IMR-90 (cell line): ENCODE data around the gene SERPINF2. TPM values are rescaled to one million over a fixed set of nuclear protein-coding genes. Genes with fewer than 3 reads are reported as not detected.

Source experiments
- ATAC-seq: fragments of 200-7000 bp; cut with Tn5 transposase; 2 replicates; pipeline ENCODE4 v1.9.1; 2020; ENCODE audit warnings: low read depth, mild to moderate bottlenecking, moderate library complexity
- BruUV-seq: library from RNA; stranded (reverse); fragments of 400-500 nt; replicated peaks from 2 replicates; lab custom pipeline; 2021; lab: Mats Ljungman, UMichigan
- CTCF ChIA-PET: fragments of 300-600 bp; formaldehyde crosslinking; extraction: SDS; loops from one replicate; lab custom pipeline; 2021; ENCODE audit warnings: antibody characterized with exemption; lab: Yijun Ruan, JAX
- POLR2A ChIA-PET: fragments of 300-600 bp; sonication (Branson Sonifier 250); formaldehyde crosslinking; loops from one replicate; lab custom pipeline; 2022; ENCODE audit warnings: antibody characterized with exemption; ENCODE audit not compliant: unreplicated experiment; lab: Charles Lee
- DNase-seq: peaks from one replicate; pipeline ENCODE4 v3.0.0; 2013
- H2AFZ ChIP-seq: replicated peaks from 2 replicates; pipeline ENCODE3; 2013; ENCODE audit warnings: low read length, mild to moderate bottlenecking; ENCODE audit not compliant: poor library complexity
- H2AK5ac ChIP-seq: 2 replicates; pipeline ENCODE4 v1.6.1; 2013; ENCODE audit warnings: low read depth, low read length, inconsistent platforms
- H2AK9ac ChIP-seq: replicated peaks from 2 replicates; pipeline ENCODE3; 2013; ENCODE audit warnings: mild to moderate bottlenecking, low read depth, low read length, moderate library complexity; ENCODE audit not compliant: poor library complexity
- H2BK120ac ChIP-seq: 2 replicates; pipeline ENCODE4 v1.6.1; 2013; ENCODE audit warnings: low read depth, low read length, inconsistent platforms
- H2BK15ac ChIP-seq: 3 replicates; pipeline ENCODE4 v1.6.1; 2013; ENCODE audit warnings: low read depth, low read length, inconsistent platforms
- H2BK20ac ChIP-seq: 2 replicates; pipeline ENCODE4 v1.6.1; 2013; ENCODE audit warnings: low read depth, mild to moderate bottlenecking, inconsistent platforms, low read length, moderate library complexity
- H2BK5ac ChIP-seq: 2 replicates; pipeline ENCODE4 v1.6.1; 2013; ENCODE audit warnings: mild to moderate bottlenecking, low read depth, low read length, inconsistent platforms; ENCODE audit not compliant: poor library complexity, severe bottlenecking
- H3K14ac ChIP-seq: replicated peaks from 2 replicates; pipeline ENCODE4 v1.6.1; 2013; ENCODE audit warnings: low read depth, low read length, inconsistent platforms
- H3K18ac ChIP-seq: 2 replicates; pipeline ENCODE4 v1.6.1; 2013; ENCODE audit warnings: low read depth, low read length, control low read depth
- H3K23ac ChIP-seq: 2 replicates; pipeline ENCODE4 v1.6.1; 2013; ENCODE audit warnings: low read depth, low read length, inconsistent platforms
- H3K27ac ChIP-seq: 2 replicates; pipeline ENCODE4 v1.5.1; 2013; ENCODE audit warnings: mild to moderate bottlenecking, control low read depth, low read length; ENCODE audit not compliant: insufficient read depth
- H3K27me3 ChIP-seq: 2 replicates; pipeline ENCODE4 v1.6.1; 2013; ENCODE audit warnings: low read length; ENCODE audit not compliant: control insufficient read depth, insufficient read depth
- H3K36me3 ChIP-seq: 2 replicates; pipeline ENCODE4 v1.6.1; 2013; ENCODE audit warnings: low read length, mixed read lengths; ENCODE audit not compliant: control insufficient read depth, insufficient read depth
- H3K4ac ChIP-seq: 2 replicates; pipeline ENCODE4 v1.6.1; 2013; ENCODE audit warnings: low read depth, low read length, inconsistent platforms
- H3K4me1 ChIP-seq: 2 replicates; pipeline ENCODE4 v1.6.1; 2013; ENCODE audit warnings: low read length, mixed read lengths; ENCODE audit not compliant: control insufficient read depth, insufficient read depth
- H3K4me2 ChIP-seq: 2 replicates; pipeline ENCODE4 v1.6.1; 2013; ENCODE audit warnings: low read depth, mild to moderate bottlenecking, control low read depth, low read length, moderate library complexity
- H3K4me3 ChIP-seq: 2 replicates; pipeline ENCODE4 v1.5.1; 2013; ENCODE audit warnings: low read depth, mild to moderate bottlenecking, control low read depth, low read length, moderate library complexity; ENCODE audit not compliant: insufficient read depth
- H3K56ac ChIP-seq: 2 replicates; pipeline ENCODE4 v1.6.1; 2013; ENCODE audit warnings: low read length, inconsistent platforms; ENCODE audit not compliant: insufficient read depth; ENCODE audit errors: extremely low read depth
- H3K79me1 ChIP-seq, 2 experiments: 2 replicates each; pipeline ENCODE4 v1.6.1; 2013; ENCODE audit warnings: low read length in 2 of 2, inconsistent platforms in 1 of 2, low read depth in 1 of 2
- H3K9ac ChIP-seq: 2 replicates; pipeline ENCODE4 v1.6.1; 2013; ENCODE audit warnings: low read depth, low read length, control low read depth
- H3K9me1 ChIP-seq: 2 replicates; pipeline ENCODE4 v1.6.1; 2013; ENCODE audit warnings: low read length, inconsistent platforms; ENCODE audit not compliant: insufficient read depth
- H3K9me3 ChIP-seq: 2 replicates; pipeline ENCODE4 v1.6.1; 2013; ENCODE audit warnings: low read length; ENCODE audit not compliant: control insufficient read depth, insufficient read depth
- H4K20me1 ChIP-seq: 2 replicates; pipeline ENCODE4 v1.6.1; 2013; ENCODE audit warnings: low read length, inconsistent platforms; ENCODE audit not compliant: insufficient read depth
- H4K5ac ChIP-seq: 2 replicates; pipeline ENCODE4 v1.6.1; 2013; ENCODE audit warnings: mild to moderate bottlenecking, low read depth, low read length, control low read depth
- H4K8ac ChIP-seq, 2 experiments: 2 replicates each; pipeline ENCODE4 v1.6.1; 2013; ENCODE audit warnings: low read depth in 2 of 2, low read length in 2 of 2, control low read depth in 1 of 2, inconsistent platforms in 1 of 2
- H4K91ac ChIP-seq: 2 replicates; pipeline ENCODE4 v1.6.1; 2013; ENCODE audit warnings: low read depth, low read length, inconsistent platforms; ENCODE audit not compliant: insufficient read depth
- CHD1 ChIP-seq: IDR thresholded peaks from 2 replicates; pipeline ENCODE4 v1.6.1; 2012; ENCODE audit warnings: low read depth, low read length, improper control_type of control experiment
- MAFK ChIP-seq: IDR thresholded peaks from 2 replicates; pipeline ENCODE4 v1.6.1; 2012; ENCODE audit warnings: low read depth, low read length, improper control_type of control experiment
- MXI1 ChIP-seq: IDR thresholded peaks from 2 replicates; pipeline ENCODE4 v1.6.1; 2012; ENCODE audit warnings: low read depth, mild to moderate bottlenecking, low read length, moderate library complexity, borderline replicate concordance
- NFE2L2 ChIP-seq: fragments of 150-350 bp; IDR thresholded peaks from 2 replicates; pipeline ENCODE4 v1.6.1; 2016; ENCODE audit warnings: low read depth, mild to moderate bottlenecking, low read length
- POLR2A ChIP-seq: IDR thresholded peaks from 2 replicates; pipeline ENCODE4 v1.6.1; 2012; ENCODE audit warnings: mild to moderate bottlenecking, low read depth, low read length
- RFX5 ChIP-seq: IDR thresholded peaks from 2 replicates; pipeline ENCODE4 v1.8.0; 2012; ENCODE audit warnings: low read depth, mild to moderate bottlenecking, low read length, moderate library complexity
- SMC3 ChIP-seq: fragments of 150-350 bp; IDR thresholded peaks from 2 replicates; pipeline ENCODE4 v1.6.1; 2016; ENCODE audit warnings: low read depth, mild to moderate bottlenecking, antibody characterized with exemption, low read length, moderate library complexity
- WGBS, 2 experiments: methylation state at CpG; one replicate each; pipeline versions ENCODE4 v1.1.5 to v1.1.7; 2013; ENCODE audit warnings: missing lambda C conversion rate in 2 of 2; ENCODE audit not compliant: insufficient read length in 1 of 2; ENCODE audit errors: extremely low coverage in 2 of 2; 5-methylcytosine and 5-hydroxymethylcytosine counted together
- dilution Hi-C: fragments of 300-500 bp; cut with HindIII; formaldehyde crosslinking; loops from one replicate; pipeline ENCODE4 v1.14.3; 2018; ENCODE audit warnings: low sequenced_read_pairs; ENCODE audit not compliant: unreplicated experiment
- in situ Hi-C: fragments of 300-500 bp; cut with MboI; formaldehyde crosslinking; loops from 3 replicates; pipeline ENCODE4 v1.14.3; 2019; ENCODE audit warnings: low sequenced_read_pairs, inconsistent platforms, mixed read lengths
- intact Hi-C: fragments of 100-400 bp; cut with micrococcal nuclease; formaldehyde crosslinking; loops from 2 replicates; pipeline ENCODE4 v1.10.0; 2022
- polyA plus RNA-seq, 3 experiments: library from polyadenylated mRNA; depleted of rRNA; stranded (reverse); fragments of >200 nt; gene quantifications; 2 replicates each; pipeline ENCODE4 v1.2.3, GENCODE V29; 2012; ENCODE audit warnings: low replicate concordance in 1 of 3
- total RNA-seq: library from RNA; depleted of rRNA; stranded (reverse); fragments of >200 nt; gene quantifications from 2 replicates; pipeline ENCODE4 v1.2.3, GENCODE V29; 2012
- TF ChIP-seq, protein P1 (sequence below): fragments of 150-350 bp; IDR thresholded peaks from 2 replicates; pipeline ENCODE4 v1.6.1; 2017; ENCODE audit warnings: mild to moderate bottlenecking, antibody characterized with exemption, low read length, low read depth
- TF ChIP-seq, protein P2 (sequence below): fragments of 150-350 bp; IDR thresholded peaks from 2 replicates; pipeline ENCODE4 v1.6.1; 2016; ENCODE audit warnings: low read depth, mild to moderate bottlenecking, low read length, moderate library complexity, borderline replicate concordance

The SERPINF2 gene
- total and polyA plus RNA-seq, 2 of the 4 experiments (the other 2 are of a cell fraction) = not detected

DNA sequence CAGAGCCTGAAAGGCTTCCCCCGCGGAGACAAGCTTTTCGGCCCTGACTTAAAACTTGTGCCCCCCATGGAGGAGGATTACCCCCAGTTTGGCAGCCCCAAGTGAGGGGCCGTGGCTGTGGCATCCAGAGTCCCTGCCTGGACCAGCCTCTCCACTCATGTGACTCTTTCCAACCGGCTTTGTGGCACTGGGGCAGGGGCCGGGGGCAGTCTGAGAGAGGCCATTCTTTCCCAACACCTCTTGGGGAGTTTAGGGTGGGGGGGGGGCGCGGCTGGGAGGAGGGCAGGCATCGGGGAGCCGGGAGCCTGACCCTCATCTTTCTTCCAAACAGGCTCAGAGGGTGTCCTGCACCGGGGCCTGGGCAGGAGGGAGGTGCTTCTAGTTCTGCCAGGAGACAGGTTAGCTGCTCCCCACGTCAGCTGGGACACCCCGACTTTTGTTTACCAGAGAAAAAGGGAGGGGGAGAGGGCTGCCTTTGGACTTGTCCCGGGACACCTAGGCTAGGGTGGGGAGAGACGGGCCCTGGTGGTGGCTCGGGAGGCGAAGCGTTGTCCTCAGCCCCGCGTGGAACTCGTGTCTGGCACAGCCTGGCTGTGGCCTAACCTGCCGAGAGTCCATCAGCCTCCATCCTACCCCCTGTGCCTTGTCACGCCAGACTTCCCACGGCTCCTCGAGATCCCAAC lies 11.9 kb downstream of the SERPINF2 start:
- no peak overlapping the region for H3K23ac ChIP-seq
- no peak overlapping the region for H3K14ac ChIP-seq
- H2BK5ac ChIP-seq = no peak overlapping the region
- H3K9ac ChIP-seq = no peak overlapping the region
- peak overlapping the region; percentile 51 for H2AFZ ChIP-seq
- H2BK120ac ChIP-seq = no peak overlapping the region
- no peaks in the 10 kb centered on the region for H3K9me1 ChIP-seq
- WGBS, 2 experiments = 56% methylated on average over 3 of the region's 25 CpGs; no CpG with 5 or more reads in 1 of the 2 experiments
- H2BK15ac ChIP-seq = no peak overlapping the region
- BruUV-seq = no TSS peak
- H3K4me3 ChIP-seq = no peak overlapping the region
- H2BK20ac ChIP-seq = no peak overlapping the region
- H3K18ac ChIP-seq = no peak overlapping the region
- no peak overlapping the region for H3K27ac ChIP-seq
- H3K56ac ChIP-seq = no peak overlapping the region
- intact Hi-C loops (no loop called here), dilution Hi-C loops (no loop called here), in situ Hi-C loops (no loop called here)
- no peak overlapping the region for H3K4ac ChIP-seq
- ChIA-PET POLR2A (no interaction called here), CTCF (interaction anchor here (0.6 kb wide), 1 partner anchor 469 kb away, joined by 5 read pairs; no protein-coding TSS in a partner anchor)
- H2AK9ac ChIP-seq = no peak overlapping the region
- no peaks in the 10 kb centered on the region for H4K20me1 ChIP-seq
- ATAC-seq (no peak), DNase-seq (no peak)
- no peak overlapping the region for H2AK5ac ChIP-seq
- H4K91ac ChIP-seq = no peak overlapping the region
- no peaks in the 10 kb centered on the region for H3K9me3 ChIP-seq
- H3K79me1 ChIP-seq = no peaks in the 10 kb centered on the region
- H4K8ac ChIP-seq = no peak overlapping the region
- no peak for TF ChIP-seq SMC3
- TF ChIP-seq, protein P1, sequence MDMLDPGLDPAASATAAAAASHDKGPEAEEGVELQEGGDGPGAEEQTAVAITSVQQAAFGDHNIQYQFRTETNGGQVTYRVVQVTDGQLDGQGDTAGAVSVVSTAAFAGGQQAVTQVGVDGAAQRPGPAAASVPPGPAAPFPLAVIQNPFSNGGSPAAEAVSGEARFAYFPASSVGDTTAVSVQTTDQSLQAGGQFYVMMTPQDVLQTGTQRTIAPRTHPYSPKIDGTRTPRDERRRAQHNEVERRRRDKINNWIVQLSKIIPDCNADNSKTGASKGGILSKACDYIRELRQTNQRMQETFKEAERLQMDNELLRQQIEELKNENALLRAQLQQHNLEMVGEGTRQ = no peak
- TF ChIP-seq, protein P2, sequence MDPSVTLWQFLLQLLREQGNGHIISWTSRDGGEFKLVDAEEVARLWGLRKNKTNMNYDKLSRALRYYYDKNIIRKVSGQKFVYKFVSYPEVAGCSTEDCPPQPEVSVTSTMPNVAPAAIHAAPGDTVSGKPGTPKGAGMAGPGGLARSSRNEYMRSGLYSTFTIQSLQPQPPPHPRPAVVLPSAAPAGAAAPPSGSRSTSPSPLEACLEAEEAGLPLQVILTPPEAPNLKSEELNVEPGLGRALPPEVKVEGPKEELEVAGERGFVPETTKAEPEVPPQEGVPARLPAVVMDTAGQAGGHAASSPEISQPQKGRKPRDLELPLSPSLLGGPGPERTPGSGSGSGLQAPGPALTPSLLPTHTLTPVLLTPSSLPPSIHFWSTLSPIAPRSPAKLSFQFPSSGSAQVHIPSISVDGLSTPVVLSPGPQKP = no peak
- TF ChIP-seq MAFK = no peak
- TF ChIP-seq RFX5 = no peak
- TF ChIP-seq MXI1 = no peak
- no peak for TF ChIP-seq POLR2A
- no peak for TF ChIP-seq NFE2L2
- TF ChIP-seq CHD1 = no peak
- peaks cover 2% of the 10 kb centered on the region; the same call in 1 of the 2 replicates for H3K27me3 ChIP-seq
- H3K4me1 ChIP-seq = no peaks in the 10 kb centered on the region
- H3K36me3 ChIP-seq = no peaks in the 10 kb centered on the region
- no peak overlapping the region for H4K5ac ChIP-seq
- H3K4me2 ChIP-seq = no peak overlapping the region
